Endothelial cell of umbilical vein (primary cell): ENCODE results near the gene FXYD6. TPM values are rescaled to one million over a fixed set of nuclear protein-coding genes. Genes with fewer than 3 reads are reported as not detected.

Experiments
- BruUV-seq: library from RNA; stranded (reverse); fragments of 400-500 nt; replicated peaks from 2 replicates; lab custom pipeline; 2021; lab: Mats Ljungman, UMichigan
- CTCF ChIA-PET: fragments of 300-600, 350-600 bp; sonication (Branson Sonifier 250); formaldehyde crosslinking; loops from one replicate; lab custom pipeline; 2021; ENCODE audit warnings: antibody characterized with exemption, inconsistent platforms; lab: Charles Lee
- POLR2A ChIA-PET: fragments of 300-600, 350-600 bp; sonication (Branson Sonifier 250); formaldehyde crosslinking; loops from one replicate; lab custom pipeline; 2021; ENCODE audit warnings: antibody characterized with exemption, inconsistent platforms; lab: Charles Lee
- DNase-seq: peaks from one replicate; pipeline ENCODE4 v3.0.0-alpha.2; 2011; ENCODE audit warnings: low read depth, low spot score
- FAIRE-seq: peaks from 2 replicates; lab custom pipeline; 2011; peaks lifted over from hg19 to GRCh38; lab: Jason Lieb, UNC
- H2AFZ ChIP-seq: 2 replicates; pipeline ENCODE4 v1.6.0; 2012; ENCODE audit warnings: low read depth, low read length, control low read depth, inconsistent platforms
- H3K27ac ChIP-seq: 2 replicates; pipeline ENCODE4 v1.5.1; 2011; ENCODE audit warnings: low read depth, mild to moderate bottlenecking, control low read depth, low read length, moderate library complexity; ENCODE audit not compliant: insufficient read depth
- H3K27me3 ChIP-seq, 2 experiments: 2 replicates each; pipeline versions ENCODE4 v1.6.0 to v1.6.1; 2011; ENCODE audit warnings: low read length in 2 of 2, mixed read lengths in 1 of 2; ENCODE audit not compliant: control insufficient read depth in 2 of 2, insufficient read depth in 2 of 2
- H3K36me3 ChIP-seq, 2 experiments: 2 replicates in 1 of 2; 3 replicates in 1 of 2; pipeline ENCODE4 v1.5.1; 2011; ENCODE audit warnings: low read length in 2 of 2, mild to moderate bottlenecking in 1 of 2, moderate library complexity in 1 of 2; ENCODE audit not compliant: control insufficient read depth in 2 of 2, insufficient read depth in 2 of 2; ENCODE audit errors: extremely low read depth in 1 of 2
- H3K4me1 ChIP-seq: 3 replicates; pipeline ENCODE4 v1.5.1; 2011; ENCODE audit warnings: mild to moderate bottlenecking, low read length; ENCODE audit not compliant: control insufficient read depth, insufficient read depth; ENCODE audit errors: extremely low read depth
- H3K4me2 ChIP-seq: 2 replicates; pipeline ENCODE4 v1.6.1; 2011; ENCODE audit warnings: low read length, control low read depth, mixed read lengths; ENCODE audit not compliant: insufficient read depth
- H3K4me3 ChIP-seq, 3 experiments: fragments of 200-600 bp in 1 of 3; sonication (generic), shearing (Covaris generic) in 1 of 3; replicated peaks in 1 of 3; 2 replicates each; pipeline ENCODE4 v1.5.1; 2011 to 2016; ENCODE audit warnings: control low read depth in 3 of 3, low read length in 3 of 3, mild to moderate bottlenecking in 2 of 3, inconsistent platforms in 1 of 3, low read depth in 1 of 3, moderate library complexity in 1 of 3; ENCODE audit not compliant: insufficient read depth in 1 of 3
- H3K79me2 ChIP-seq: 2 replicates; pipeline ENCODE4 v1.6.0; 2012; ENCODE audit warnings: low read length, inconsistent platforms; ENCODE audit not compliant: control insufficient read depth, insufficient read depth
- H3K9ac ChIP-seq: replicated peaks from 2 replicates; pipeline ENCODE3; 2011; ENCODE audit warnings: low read length, control low read depth; ENCODE audit not compliant: insufficient read depth; ENCODE audit errors: extremely low read depth
- H3K9me1 ChIP-seq: replicated peaks from 3 replicates; pipeline ENCODE4 v1.6.0; 2011; ENCODE audit warnings: mild to moderate bottlenecking, low read length; ENCODE audit not compliant: control insufficient read depth, insufficient read depth; ENCODE audit errors: extremely low read depth
- H3K9me3 ChIP-seq: replicated peaks from 2 replicates; pipeline ENCODE4 v1.5.1; 2012; ENCODE audit warnings: low read length, inconsistent platforms; ENCODE audit not compliant: control insufficient read depth, insufficient read depth
- H4K20me1 ChIP-seq: replicated peaks from 2 replicates; pipeline ENCODE3; 2011; ENCODE audit warnings: mild to moderate bottlenecking, low read length; ENCODE audit not compliant: control insufficient read depth, insufficient read depth; ENCODE audit errors: extremely low read depth
- CTCF ChIP-seq, 2 donors: IDR thresholded peaks; 1 replicate in 1 of 2; 2 replicates in 1 of 2; pipeline ENCODE4 v1.5.1; 2011; ENCODE audit warnings: low read length in 2 of 2, mild to moderate bottlenecking in 2 of 2, moderate library complexity in 2 of 2, control low read depth in 1 of 2, inconsistent platforms in 1 of 2, low read depth in 1 of 2; ENCODE audit not compliant: insufficient read depth in 1 of 2; ENCODE audit errors: extremely low read depth in 1 of 2
- EZH2 ChIP-seq: IDR thresholded peaks from 2 replicates; pipeline ENCODE4 v1.6.1; 2012; ENCODE audit warnings: borderline replicate concordance, low read depth, mild to moderate bottlenecking, moderate library complexity, low read length, inconsistent platforms; ENCODE audit not compliant: severe bottlenecking
- FOS ChIP-seq: IDR thresholded peaks from 2 replicates; pipeline ENCODE4 v1.6.1; 2011; ENCODE audit warnings: mild to moderate bottlenecking, low read length, moderate library complexity, borderline replicate concordance; ENCODE audit not compliant: insufficient read depth
- GATA2 ChIP-seq: IDR thresholded peaks from 2 replicates; pipeline ENCODE4 v1.7.0; 2011; ENCODE audit warnings: low read depth, mild to moderate bottlenecking, moderate library complexity, mixed read lengths, low read length; ENCODE audit not compliant: insufficient read length, insufficient read depth
- JUN ChIP-seq: IDR thresholded peaks from 2 replicates; pipeline ENCODE4 v1.6.1; 2011; ENCODE audit warnings: borderline replicate concordance, low read depth; ENCODE audit not compliant: insufficient read length, insufficient read depth
- MAX ChIP-seq: IDR thresholded peaks from 2 replicates; pipeline ENCODE4 v1.6.1; 2011; ENCODE audit not compliant: insufficient read depth, insufficient read length
- MYC ChIP-seq: IDR thresholded peaks from one replicate; pipeline ENCODE4 v1.6.1; 2011; ENCODE audit warnings: mild to moderate bottlenecking, low read depth, low read length
- POLR2A ChIP-seq: IDR thresholded peaks from 2 replicates; pipeline ENCODE4 v1.6.1; 2012; ENCODE audit warnings: low read depth, mild to moderate bottlenecking, control low read depth, low read length
- POLR2AphosphoS5 ChIP-seq: IDR thresholded peaks from 2 replicates; pipeline ENCODE4 v1.6.1; 2012; ENCODE audit warnings: low read depth, mild to moderate bottlenecking, control low read depth, low read length, moderate library complexity; ENCODE audit not compliant: insufficient read depth
- dilution Hi-C: fragments of 300-500 bp; cut with MboI; formaldehyde crosslinking; loops from one replicate; pipeline ENCODE4 v1.15.0; 2019; ENCODE audit warnings: low sequenced_read_pairs; ENCODE audit not compliant: extremely low pct_ligation_motif_present
- intact Hi-C: fragments of 100-400 bp; cut with micrococcal nuclease; formaldehyde crosslinking; loops from one replicate; pipeline ENCODE4 v1.10.0; 2022
- polyA plus RNA-seq, 4 experiments: library from polyadenylated mRNA; depleted of rRNA in 3 of 4; stranded (reverse) in 3 of 4; unstranded in 1 of 4; fragments of >200 nt; gene quantifications; 2 replicates each; pipeline versions ENCODE4 v1.2.1 to v1.2.3, GENCODE V29; 2011 to 2012; ENCODE audit warnings: missing spikeins in 1 of 4
- total RNA-seq: library from RNA; stranded (reverse); gene quantifications from 2 replicates; pipeline ENCODE4 v1.2.3, GENCODE V29; 2021

The FXYD6 gene
- total and polyA plus RNA-seq, 2 donors (not counting 3 experiments of a cell fraction or from before 2014, with no cell fraction given) = 1.4 to 8.7 TPM

GRCh38 chr11:117860139-117860538 lies 16.3 kb downstream of the FXYD6 start:
- Histone ChIP-seq H3K9me3 (no peaks in the 10 kb centered on the region), H3K27ac (no peak overlapping the region), H3K27me3 (peaks cover 0 to 2% of the 10 kb centered on the region in 2 experiments), H3K4me1 (peaks cover 6% of the 10 kb centered on the region), H3K4me3 (no peak overlapping the region), H3K9ac (no peak overlapping the region), H4K20me1 (no peaks in the 10 kb centered on the region), H3K4me2 (no peak overlapping the region), H3K36me3 (no peaks in the 10 kb centered on the region), H2AFZ (no peak overlapping the region), H3K79me2 (no peaks in the 10 kb centered on the region), H3K9me1 (no peaks in the 10 kb centered on the region)
- BruUV-seq = no TSS peak
- TF ChIP-seq EZH2 (no peak), FOS (no peak), POLR2A (no peak), MYC (no peak), CTCF (IDR thresholded peaks at IDR 0.05; ENCODE audit: extremely low read depth in 1 of 2, insufficient read depth in 1 of 2, low read depth in 1 of 2, low read length in 2 of 2) (no peak), GATA2 (no peak), POLR2AphosphoS5 (no peak), MAX (no peak), JUN (no peak)
- DNase-seq (no peak), FAIRE-seq (no peak)
- POLR2A ChIA-PET = no interaction called here
- dilution Hi-C loops = no loop called here
- CTCF ChIA-PET = interaction anchor here (1.8 to 2.1 kb wide), 2 partner anchors 87 to 193 kb away, joined by 10 to 11 read pairs; no protein-coding TSS in a partner anchor
- intact Hi-C loops = no loop called here
